GM21786 (cell line): ENCODE measurements around the gene HHIPL1.
"Not testable (repeated sequence)": the region's sequence is repeated elsewhere in the genome, so short reads cannot be mapped to it uniquely, and the experiment has no call there.

Experiments used
- ATAC-seq: cut with Tn5 transposase; IDR thresholded peaks from one replicate; pipeline ENCODE4 v1.9.1; 2021; ENCODE audit not compliant: unreplicated experiment

HHIPL1 gene

GRCh38 chr14:99633141-99633540 is 11.8 kb upstream of the HHIPL1 start:
- no peak for ATAC-seq

GRCh38 chr14:99633918-99634317 is 11.0 kb upstream of the HHIPL1 start:
- ATAC-seq, result no peak

GRCh38 chr14:99634443-99634842 is 10.5 kb upstream of the HHIPL1 start:
- ATAC-seq, result no peak

- ATAC-seq, result no peak
These were observed 9.8 kb upstream of the HHIPL1 start for GRCh38 chr14:99635116-99635515.

- ATAC-seq, result no peak
These were observed 8.4 kb upstream of the HHIPL1 start for GRCh38 chr14:99636487-99636886.

GRCh38 chr14:99637624-99638023 is 7.3 kb upstream of the HHIPL1 start:
- ATAC-seq, result no peak

- not testable (repeated sequence) for ATAC-seq
These were observed 2.2 kb upstream of the HHIPL1 start for GRCh38 chr14:99642771-99643170.

- ATAC-seq, result no peak
These were observed 1.6 kb upstream of the HHIPL1 start for GRCh38 chr14:99643343-99643742.

GRCh38 chr14:99644035-99644587 is 818 bp upstream of the HHIPL1 start:
- ATAC-seq, result no peak

GRCh38 chr14:99645545-99646505 is 896 bp downstream of the HHIPL1 start:
- no peak for ATAC-seq

- no peak for ATAC-seq
These were observed 2.5 kb downstream of the HHIPL1 start for GRCh38 chr14:99647411-99647810.

- ATAC-seq, result no peak
These were observed 3.3 kb downstream of the HHIPL1 start for GRCh38 chr14:99648027-99648784.

- ATAC-seq, result no peak
These were observed 4.3 kb downstream of the HHIPL1 start for GRCh38 chr14:99649219-99649618.

- no peak for ATAC-seq
These were observed 4.7 kb downstream of the HHIPL1 start for GRCh38 chr14:99649643-99650042.

- ATAC-seq, result no peak
These were observed 5.3 kb downstream of the HHIPL1 start for GRCh38 chr14:99650189-99650588.

GRCh38 chr14:99651953-99652746 is 7.2 kb downstream of the HHIPL1 start:
- ATAC-seq, result no peak

- ATAC-seq, result no peak
These were observed 9.5 kb downstream of the HHIPL1 start for GRCh38 chr14:99654235-99654985.

GRCh38 chr14:99655521-99655920 is 10.6 kb downstream of the HHIPL1 start:
- ATAC-seq, result no peak

GRCh38 chr14:99656171-99656570 is 11.2 kb downstream of the HHIPL1 start:
- ATAC-seq, result no peak

GRCh38 chr14:99657645-99658155 is 12.8 kb downstream of the HHIPL1 start:
- ATAC-seq, result no peak
